Measurements from ENCODE around the gene JPH3. TPM values are rescaled to one million over a fixed set of nuclear protein-coding genes. Genes with fewer than 3 reads are reported as not detected.

The JPH3 gene
- total RNA-seq, 1 experiment from 2014 or later = 2.6 TPM

DNA sequence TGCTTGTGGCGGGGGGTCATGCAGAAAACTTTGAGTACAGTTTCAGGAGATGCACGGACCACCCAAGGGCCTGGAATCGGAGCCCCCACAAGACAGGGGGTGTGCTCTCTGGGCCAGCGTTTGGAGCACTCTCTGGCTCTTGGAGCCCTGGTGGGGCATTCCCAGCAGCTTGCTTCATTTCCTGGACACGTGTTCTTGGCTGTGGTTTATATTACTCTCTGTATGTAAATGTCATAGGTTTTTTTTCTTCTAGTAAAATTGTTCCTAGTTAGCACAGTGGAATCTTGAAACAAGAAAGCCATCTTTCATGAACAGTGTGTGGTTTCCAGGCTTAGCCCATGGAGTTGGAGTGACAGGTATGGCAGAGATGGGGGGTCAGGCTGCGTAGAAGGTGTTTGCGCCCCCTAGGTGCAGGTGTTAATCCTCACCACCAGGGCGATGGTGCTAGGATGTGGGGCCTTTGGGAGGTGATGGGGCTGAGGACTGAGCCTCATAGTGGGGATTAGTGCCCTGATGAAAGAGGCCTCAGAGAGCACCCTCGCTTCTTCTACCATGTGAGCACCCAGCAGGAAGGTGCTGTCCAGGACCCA lies 79.8 kb downstream of the JPH3 start:
- in situ Hi-C loops (cut with HindIII; ENCODE audit: low pct_unique_long_range_greater_than_20kb, low sequenced_read_pairs) = no loop called here
- DNase-seq (ENCODE audit: low read depth, low spot score) = peak; percentile 30

DNA sequence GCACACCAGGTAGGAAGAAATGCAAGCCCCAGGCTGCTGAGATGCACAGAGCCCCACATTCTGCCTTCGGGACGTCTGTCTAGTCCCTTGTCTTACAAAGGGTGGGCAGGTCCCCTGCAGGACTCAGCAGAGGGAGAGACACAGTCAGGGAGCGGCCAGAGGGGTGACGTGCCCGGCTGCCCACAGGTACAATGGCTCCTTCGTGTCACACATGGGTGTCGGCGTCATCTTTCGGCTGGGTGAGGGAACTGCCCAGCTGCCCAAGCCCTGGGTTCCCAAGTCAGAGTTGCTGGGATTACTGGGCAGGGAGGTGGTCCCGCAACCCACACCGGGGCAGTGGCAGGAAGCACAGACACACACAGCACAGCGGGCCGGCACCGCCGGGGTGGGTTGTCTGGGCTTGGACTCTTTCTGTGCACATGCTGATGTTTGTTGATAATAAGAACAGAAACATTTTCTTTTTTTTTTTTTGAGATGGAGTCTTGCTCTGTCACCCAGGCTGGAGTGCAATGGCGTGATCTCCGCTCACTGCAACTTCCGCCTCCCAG lies 80.6 kb downstream of the JPH3 start:
- no peak for DNase-seq (ENCODE audit: low read depth, low spot score)
- in situ Hi-C loops (cut with HindIII; ENCODE audit: low pct_unique_long_range_greater_than_20kb, low sequenced_read_pairs) = no loop called here

DNA sequence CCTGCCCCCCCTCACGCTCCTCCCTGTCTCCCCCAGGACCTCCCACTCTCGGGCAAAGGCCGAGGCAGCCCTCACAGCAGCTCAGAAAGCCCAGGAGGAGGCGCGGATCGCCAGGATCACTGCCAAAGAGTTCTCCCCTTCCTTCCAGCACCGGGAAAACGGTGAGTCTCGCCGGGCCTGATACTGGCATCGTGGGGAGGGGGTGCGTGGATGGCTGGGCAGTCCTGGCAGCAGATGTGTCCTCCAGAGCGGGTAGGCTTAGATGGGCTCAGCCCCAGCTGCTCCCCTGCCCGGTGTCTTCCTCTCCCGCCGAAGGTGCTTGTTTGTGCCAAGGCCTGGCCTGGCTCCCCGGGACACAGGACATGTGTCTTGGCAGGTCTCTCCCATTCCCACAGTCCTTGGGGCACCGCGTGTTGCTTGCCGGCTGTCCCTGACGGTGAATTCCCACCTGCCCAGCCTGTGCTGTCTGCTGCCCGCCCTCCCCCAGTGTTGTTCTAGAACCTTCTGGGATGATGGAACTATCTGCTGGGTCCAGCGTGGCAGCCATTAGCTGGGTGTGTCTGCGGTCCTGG lies 81.9 kb downstream of the JPH3 start:
- in situ Hi-C loops (cut with HindIII; ENCODE audit: low pct_unique_long_range_greater_than_20kb, low sequenced_read_pairs) = no loop called here
- DNase-seq (ENCODE audit: low read depth, low spot score) = no peak

DNA sequence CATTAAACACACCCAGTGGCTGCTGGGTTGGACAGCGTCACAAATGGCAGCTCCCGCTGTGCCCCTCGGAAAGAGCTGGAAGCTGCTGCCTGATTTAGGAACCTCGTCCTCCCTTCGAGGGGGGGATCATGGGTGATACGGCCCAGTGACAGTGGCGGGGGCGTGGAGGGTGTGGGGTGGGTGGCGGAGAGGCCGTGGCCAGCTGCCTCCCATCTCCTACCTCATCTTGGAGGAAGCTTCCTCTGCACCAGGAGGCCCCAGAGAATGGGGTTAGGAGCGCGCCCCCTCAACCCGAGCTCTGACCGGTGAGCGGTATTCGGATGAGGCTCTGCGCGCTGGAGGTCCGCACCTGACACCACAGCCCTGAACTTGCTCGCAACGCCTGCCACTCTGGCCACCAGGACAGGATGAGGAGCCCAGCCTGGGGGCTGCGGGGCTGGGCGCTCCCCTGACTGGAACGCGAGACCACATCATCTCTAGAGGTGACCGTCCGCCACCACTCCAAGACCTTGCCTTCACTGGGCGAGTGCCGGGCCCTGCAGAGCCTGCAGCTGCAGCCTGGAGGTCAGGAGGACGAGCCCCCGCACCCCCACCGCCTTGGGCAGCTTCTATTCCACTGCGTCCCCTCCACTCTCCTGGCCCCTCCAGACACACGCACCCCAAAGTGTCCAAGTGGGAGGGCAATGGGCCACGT lies 82.5 kb downstream of the JPH3 start:
- in situ Hi-C loops (cut with HindIII; ENCODE audit: low pct_unique_long_range_greater_than_20kb, low sequenced_read_pairs) = no loop called here

DNA sequence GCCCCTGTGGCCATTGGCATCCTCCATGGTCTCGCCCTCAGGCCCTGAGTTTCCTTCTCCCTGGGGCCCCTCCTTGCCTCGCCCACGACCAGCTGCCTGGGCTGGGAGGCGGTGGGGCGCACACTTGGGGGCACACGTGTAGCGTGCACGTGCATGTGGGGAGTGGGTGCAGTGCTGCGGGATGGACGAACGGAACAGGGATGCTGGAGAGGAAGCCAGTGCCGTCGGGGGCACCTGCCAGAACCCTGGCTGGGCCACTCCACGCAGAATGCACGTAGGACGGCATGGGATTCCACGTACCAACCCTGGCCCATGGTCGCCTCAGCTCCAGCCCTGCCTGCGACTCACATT lies 83.1 kb downstream of the JPH3 start:
- in situ Hi-C loops (cut with HindIII; ENCODE audit: low pct_unique_long_range_greater_than_20kb, low sequenced_read_pairs) = no loop called here
- DNase-seq (ENCODE audit: low read depth, low spot score) = no peak

More for the DNA sequence above, 82.5 kb downstream of the JPH3 start:
- DNase-seq (ENCODE audit: low read depth, low spot score) = no peak

DNA sequence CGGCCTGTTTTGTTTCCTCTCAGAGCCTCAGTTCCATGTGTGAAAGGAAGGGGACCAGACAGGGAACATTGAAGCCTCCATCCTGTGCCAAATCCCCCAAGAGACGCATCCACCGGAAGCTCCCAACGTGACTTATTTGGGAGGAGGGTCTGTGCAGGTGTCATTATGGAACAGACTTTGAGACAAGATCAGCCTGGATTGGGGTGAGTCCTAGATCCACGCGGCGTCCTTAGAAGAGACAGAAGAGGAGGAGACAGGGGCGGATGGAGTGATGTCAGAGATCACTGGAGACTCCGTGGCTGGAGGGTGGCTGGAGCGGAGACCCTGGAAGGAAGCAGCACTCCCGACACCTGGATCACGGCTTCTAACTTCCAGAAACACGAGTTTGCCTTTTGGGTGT lies 83.5 kb downstream of the JPH3 start:
- no peak for DNase-seq (ENCODE audit: low read depth, low spot score)
- in situ Hi-C loops (cut with HindIII; ENCODE audit: low pct_unique_long_range_greater_than_20kb, low sequenced_read_pairs) = no loop called here

DNA sequence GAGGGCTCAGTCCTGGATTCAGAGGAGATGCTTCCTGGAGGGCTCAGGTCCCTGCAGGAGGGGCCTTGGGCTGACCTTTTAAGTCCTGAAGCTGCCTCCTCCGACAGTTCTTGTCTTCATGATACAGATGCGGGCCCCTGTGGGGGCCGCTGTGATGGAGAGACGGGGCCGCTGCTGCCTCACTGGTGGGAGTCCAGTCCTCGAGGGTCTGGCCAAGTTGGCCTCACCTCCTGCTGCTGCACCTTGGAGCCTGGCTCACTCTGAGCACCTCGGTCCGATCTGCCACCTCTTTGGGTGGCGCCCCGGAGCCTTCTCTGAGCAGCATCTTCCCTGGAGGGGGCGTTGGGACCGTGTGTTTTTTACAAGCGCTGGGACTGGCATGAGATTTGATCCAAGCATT lies 84.4 kb downstream of the JPH3 start:
- in situ Hi-C loops (cut with HindIII; ENCODE audit: low pct_unique_long_range_greater_than_20kb, low sequenced_read_pairs) = no loop called here
- DNase-seq (ENCODE audit: low read depth, low spot score) = no peak

DNA sequence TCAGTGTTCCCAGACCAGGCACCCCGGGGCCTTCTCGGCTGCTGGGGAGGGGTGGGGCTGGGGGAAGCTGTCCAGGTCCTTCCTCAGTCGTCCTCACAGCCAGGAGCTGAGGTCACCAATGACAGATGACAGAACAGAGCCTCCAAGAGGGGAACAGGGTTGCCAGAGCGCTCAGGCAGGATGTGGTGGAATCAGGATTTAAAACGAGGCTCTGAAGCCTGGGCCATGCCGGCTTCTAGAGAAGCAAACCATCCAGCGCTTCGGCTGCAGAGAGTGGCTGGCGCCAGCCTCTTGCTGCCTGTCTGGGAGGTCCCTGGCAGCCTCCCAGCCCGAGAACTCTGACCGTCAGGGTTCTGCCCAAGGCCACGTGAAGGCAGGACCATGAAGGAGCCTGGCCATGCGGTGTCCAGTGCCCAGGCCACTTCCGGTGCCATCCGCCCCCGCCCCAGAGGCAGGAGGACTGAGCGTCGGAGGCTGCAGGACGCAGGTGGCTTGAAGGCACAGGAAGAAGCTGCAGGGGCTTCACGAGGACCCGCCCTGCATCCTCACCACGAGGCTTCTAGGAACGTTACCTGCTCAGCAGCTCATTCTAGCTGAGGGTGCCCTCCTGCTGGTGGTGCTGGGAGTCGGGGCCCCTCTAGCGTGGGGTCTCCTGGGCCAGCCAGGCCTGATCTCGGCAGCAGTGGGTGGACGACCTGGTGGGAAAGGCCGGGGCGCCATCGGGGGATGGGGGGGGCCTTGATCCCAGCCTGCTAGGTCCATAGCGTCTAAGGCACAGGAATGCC lies 85.0 kb downstream of the JPH3 start:
- in situ Hi-C loops (cut with HindIII; ENCODE audit: low pct_unique_long_range_greater_than_20kb, low sequenced_read_pairs) = no loop called here
- DNase-seq (ENCODE audit: low read depth, low spot score) = no peak

DNA sequence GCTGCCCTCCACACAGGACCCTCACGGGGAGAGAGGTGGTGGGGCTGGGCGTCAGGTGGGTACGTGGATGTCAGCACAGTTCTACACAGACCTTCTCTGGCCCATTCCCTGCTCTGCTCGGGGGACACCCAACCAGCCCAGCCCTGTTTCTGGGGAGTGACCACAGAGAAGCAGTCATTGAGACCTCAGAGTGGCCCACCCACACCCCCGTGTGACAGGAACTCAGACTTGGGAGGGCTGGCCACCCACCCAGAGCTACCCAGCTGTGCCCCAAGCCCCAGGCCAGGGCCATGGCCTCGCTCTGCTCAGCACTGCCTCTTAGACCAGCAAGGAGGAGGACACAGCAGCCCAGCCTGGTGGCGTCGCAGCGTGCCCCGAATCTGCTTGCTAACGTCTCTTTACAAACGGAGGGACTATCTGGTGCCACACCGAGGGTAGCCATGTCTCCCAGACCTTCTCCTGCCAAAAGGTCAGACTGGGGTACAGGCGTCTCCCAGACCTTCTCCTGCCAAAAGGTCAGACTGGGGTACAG lies 85.8 kb downstream of the JPH3 start:
- DNase-seq (ENCODE audit: low read depth, low spot score) = no peak
- in situ Hi-C loops (cut with HindIII; ENCODE audit: low pct_unique_long_range_greater_than_20kb, low sequenced_read_pairs) = no loop called here

DNA sequence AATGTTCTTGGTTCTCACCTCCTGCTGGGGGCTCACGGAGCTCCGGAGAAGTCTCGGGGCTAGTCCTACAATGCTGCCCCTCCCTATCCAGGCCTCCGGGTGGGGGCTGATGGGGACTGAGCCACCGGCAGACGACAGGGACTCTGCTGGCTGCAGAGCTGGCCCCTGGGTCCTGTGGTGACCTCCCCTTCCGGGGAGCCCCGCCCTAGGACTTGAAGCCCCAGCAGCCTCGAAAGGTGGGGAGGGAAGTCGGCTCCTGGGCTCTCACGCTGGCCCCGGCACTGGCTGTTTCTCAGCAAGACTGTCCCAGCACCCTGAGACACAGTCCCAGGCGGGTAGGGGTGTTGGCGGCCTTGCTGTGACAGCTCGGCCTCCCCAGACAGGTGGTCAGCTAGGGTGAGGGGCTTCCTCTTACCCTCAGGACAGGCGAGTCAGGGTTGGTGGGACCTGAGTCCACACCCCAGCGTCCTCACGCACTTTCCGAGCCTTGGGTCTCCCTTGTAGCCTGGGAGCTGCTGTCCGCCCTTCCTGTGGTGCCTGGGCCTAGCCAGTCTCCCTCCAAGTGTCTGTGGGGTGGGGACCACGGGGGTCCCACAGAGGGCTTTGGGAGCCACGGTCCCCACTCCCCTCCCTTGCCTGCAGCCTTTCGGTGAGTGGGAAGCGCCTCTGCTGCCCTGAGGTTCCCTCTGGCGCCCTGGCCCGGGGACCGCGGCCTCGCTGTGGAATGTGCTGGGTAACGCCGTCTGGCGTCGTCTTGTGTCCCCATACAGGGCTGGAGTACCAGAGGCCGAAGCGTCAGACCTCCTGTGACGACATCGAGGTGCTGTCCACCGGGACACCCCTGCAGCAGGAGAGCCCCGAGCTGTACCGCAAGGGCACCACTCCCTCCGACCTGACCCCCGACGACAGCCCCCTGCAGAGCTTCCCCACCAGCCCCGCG lies 86.8 kb downstream of the JPH3 start:
- DNase-seq (ENCODE audit: low read depth, low spot score) = no peak
- in situ Hi-C loops (cut with HindIII; ENCODE audit: low pct_unique_long_range_greater_than_20kb, low sequenced_read_pairs) = no loop called here

DNA sequence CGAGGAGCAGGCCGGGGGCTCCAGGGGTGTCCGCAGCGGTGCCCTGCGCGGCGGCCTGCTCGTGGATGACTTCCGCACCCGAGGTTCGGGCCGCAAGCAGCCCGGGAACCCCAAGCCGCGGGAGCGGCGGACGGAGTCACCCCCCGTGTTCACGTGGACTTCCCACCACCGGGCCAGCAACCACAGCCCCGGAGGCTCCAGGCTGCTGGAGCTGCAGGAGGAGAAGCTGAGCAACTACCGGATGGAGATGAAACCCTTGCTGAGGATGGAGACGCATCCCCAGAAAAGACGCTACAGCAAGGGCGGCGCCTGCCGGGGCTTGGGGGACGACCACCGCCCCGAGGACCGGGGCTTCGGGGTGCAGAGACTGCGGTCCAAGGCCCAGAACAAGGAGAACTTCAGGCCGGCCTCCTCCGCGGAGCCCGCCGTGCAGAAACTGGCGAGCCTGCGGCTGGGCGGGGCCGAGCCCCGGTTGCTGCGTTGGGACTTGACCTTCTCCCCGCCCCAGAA lies 87.7 kb downstream of the JPH3 start:
- in situ Hi-C loops (cut with HindIII; ENCODE audit: low pct_unique_long_range_greater_than_20kb, low sequenced_read_pairs) = no loop called here
- DNase-seq (ENCODE audit: low read depth, low spot score) = no peak

DNA sequence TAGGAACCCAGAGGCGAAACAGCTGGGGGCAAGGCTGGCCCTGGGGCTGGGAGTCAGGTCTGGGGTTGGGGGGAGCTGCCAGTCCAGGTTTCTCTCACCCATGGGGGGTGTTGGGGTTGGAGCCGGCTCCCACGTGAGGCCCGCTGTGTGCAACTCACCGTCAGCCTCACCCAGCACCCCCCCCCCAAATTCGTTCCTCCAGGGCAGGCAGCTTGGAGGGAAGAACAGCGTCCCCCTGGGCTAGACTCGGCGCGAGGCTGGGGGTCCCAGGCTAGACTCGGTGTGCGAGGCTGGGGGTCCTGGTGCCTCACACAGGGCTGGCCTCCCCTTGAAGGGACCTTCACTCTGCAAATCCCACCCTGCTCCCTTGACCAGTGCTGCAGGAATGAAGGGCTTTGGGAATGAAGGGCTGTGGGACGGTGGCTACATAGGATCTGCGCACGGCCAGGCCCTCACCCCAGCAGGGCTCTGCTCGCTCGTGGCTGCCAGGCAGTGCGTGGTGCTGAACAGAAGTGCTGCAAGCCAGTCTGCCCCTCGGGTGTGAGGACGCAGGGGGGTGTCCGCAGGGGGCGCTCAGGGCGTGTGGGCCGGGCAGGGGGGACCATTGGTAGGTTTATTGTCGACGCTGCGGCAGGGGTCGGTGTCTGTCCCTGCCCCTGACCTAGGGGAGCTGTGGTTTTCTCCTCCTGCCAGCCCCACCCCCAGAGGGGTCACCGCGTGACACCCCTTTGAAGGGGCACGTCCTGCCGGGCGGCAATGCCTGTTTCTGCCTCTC lies 88.8 kb downstream of the JPH3 start:
- in situ Hi-C loops (cut with HindIII; ENCODE audit: low pct_unique_long_range_greater_than_20kb, low sequenced_read_pairs) = no loop called here
- no peak for DNase-seq (ENCODE audit: low read depth, low spot score)

DNA sequence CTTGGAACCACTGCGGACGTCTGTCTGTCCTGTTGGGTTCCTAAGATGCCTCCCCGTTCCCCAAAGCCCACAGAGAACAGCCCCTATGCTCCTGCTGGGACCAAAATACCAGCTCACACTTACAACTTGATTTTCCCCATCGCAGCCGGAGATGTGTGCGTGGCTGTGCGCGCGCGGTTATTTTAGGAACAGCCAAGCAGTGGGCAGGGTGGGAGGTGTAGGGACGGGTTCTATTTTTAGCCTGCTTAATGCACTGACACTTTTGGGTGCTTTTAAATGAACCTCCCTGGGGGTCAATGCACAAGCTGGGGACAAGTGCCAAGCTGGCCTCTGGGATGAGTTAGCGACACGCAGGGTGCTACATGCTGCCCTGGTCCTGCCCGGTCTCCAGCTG lies 89.4 kb downstream of the JPH3 start:
- in situ Hi-C loops (cut with HindIII; ENCODE audit: low pct_unique_long_range_greater_than_20kb, low sequenced_read_pairs) = no loop called here
- DNase-seq (ENCODE audit: low read depth, low spot score) = no peak

DNA sequence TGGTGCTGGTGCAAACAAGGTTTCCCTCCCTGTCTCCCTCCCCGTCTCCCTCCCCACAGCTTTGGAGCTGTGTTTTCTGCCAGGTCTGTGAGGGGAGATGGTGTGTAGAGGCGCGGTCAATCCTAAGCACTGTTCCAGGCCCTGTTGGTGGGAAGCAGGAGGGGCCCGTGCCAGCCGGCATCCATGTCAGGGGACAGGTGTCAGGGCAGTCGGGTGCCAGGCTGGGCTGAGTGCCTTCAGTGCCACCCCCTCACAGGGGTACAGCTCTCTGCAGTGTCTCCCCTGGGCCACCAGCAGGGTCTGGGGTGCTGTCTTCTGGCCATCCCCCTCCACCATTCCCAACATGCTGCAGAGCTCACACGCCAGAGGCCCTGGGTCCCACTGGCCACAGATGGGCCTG lies 89.9 kb downstream of the JPH3 start:
- in situ Hi-C loops (cut with HindIII; ENCODE audit: low pct_unique_long_range_greater_than_20kb, low sequenced_read_pairs) = no loop called here
- no peak for DNase-seq (ENCODE audit: low read depth, low spot score)

DNA sequence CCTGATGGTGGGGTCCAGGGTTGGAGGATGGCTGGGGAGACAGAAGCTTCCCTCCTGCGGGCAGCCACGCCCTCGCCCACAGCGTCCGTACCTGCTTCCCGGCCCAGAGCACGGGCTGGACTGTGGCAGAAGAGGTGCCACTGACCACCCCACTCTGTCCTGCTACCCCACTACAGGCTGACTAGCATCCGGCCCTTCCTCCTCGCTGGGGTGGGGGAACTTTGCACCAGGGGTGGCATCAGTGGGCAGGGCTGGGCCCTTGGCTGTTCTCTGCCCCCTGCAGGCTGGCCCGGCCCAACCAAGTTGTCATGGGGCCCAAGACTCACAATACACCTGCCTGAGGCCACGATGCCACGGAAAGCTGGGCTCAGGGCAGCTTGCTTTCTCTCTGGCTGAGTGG lies 90.4 kb downstream of the JPH3 start:
- in situ Hi-C loops (cut with HindIII; ENCODE audit: low pct_unique_long_range_greater_than_20kb, low sequenced_read_pairs) = no loop called here
- DNase-seq (ENCODE audit: low read depth, low spot score) = peak; percentile 5

DNA sequence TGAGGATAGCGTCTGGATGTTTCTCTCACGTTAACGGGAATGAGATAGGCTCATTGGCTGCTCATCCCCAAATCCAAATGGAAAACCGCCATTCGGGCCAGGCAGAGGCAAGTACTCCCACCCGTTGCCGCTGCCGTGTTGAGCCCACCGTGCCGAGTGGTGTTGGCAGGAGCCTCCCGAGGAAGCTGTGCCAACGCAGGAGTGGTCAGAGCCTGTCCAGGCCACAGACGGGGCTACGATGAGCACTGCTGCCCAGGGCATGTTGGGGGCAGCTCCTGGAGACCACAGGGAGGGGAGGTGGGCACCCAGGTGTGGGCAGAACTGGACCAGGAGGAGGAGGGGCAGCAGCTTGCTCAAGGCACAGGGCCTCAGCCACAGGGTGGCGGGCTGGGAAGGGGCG lies 91.5 kb downstream of the JPH3 start:
- in situ Hi-C loops (cut with HindIII; ENCODE audit: low pct_unique_long_range_greater_than_20kb, low sequenced_read_pairs) = no loop called here

More for the DNA sequence above, 91.5 kb downstream of the JPH3 start:
- no peak for DNase-seq (ENCODE audit: low read depth, low spot score)
